ENCODE results near the gene SLC22A5. TPM values are rescaled to one million over a fixed set of nuclear protein-coding genes. Genes with fewer than 3 reads are reported as not detected.

The SLC22A5 gene
- total and polyA plus RNA-seq, 2 donors from 2014 or later = 28.3 to 36.3 TPM

- no peak for FAIRE-seq
Observed at GRCh38 chr5:132358775-132359174, 10.7 kb upstream of the SLC22A5 start.

GRCh38 chr5:132362086-132362485 is 7.4 kb upstream of the SLC22A5 start:
- H3K4me1 ChIP-seq (ENCODE audit: control insufficient read depth in 2 of 3, insufficient read depth in 2 of 3, low read depth in 1 of 3, low read length in 3 of 3) = peaks cover 0 to 12% (median 10%) of the 10 kb centered on the region in 3 donors
- no peak for DNase-seq
- H3K9ac ChIP-seq (ENCODE audit: low read length in 3 of 3) = no peak overlapping the region
- H3K4me3 ChIP-seq (ENCODE audit: low read length in 3 of 3) = no peak overlapping the region
- TF ChIP-seq CTCF (IDR thresholded peaks at IDR 0.05; ENCODE audit: borderline replicate concordance, extremely low read depth, insufficient read depth) = no peak
- intact Hi-C loops (cut with DNase I) = no loop called here
- FAIRE-seq = no peak
- H3K27me3 ChIP-seq (ENCODE audit: control insufficient read depth, insufficient read depth, low read length) = no peaks in the 10 kb centered on the region
- H3K36me3 ChIP-seq (ENCODE audit: control insufficient read depth in 2 of 3, insufficient read depth in 3 of 3, low read length in 3 of 3) = no peaks in the 10 kb centered on the region
- H3K9me3 ChIP-seq (ENCODE audit: control insufficient read depth in 2 of 3, insufficient read depth in 1 of 3, low read length in 3 of 3) = no peaks in the 10 kb centered on the region
- H3K27ac ChIP-seq (ENCODE audit: low read depth in 2 of 2, low read length in 2 of 2) = no peak overlapping the region

More at GRCh38 chr5:132358775-132359174, 10.7 kb upstream of the SLC22A5 start:
- Histone ChIP-seq H3K27me3 (ENCODE audit: control insufficient read depth, insufficient read depth, low read length) (no peaks in the 10 kb centered on the region), H3K9me3 (ENCODE audit: control insufficient read depth in 2 of 3, insufficient read depth in 1 of 3, low read length in 3 of 3) (no peaks in the 10 kb centered on the region), H3K4me1 (ENCODE audit: control insufficient read depth in 2 of 3, insufficient read depth in 2 of 3, low read depth in 1 of 3, low read length in 3 of 3) (peaks cover 0 to 23% (median 15%) of the 10 kb centered on the region in 3 donors), H3K27ac (ENCODE audit: low read depth in 2 of 2, low read length in 2 of 2) (peak overlapping the region; percentile 43 to 49), H3K36me3 (ENCODE audit: control insufficient read depth in 2 of 3, insufficient read depth in 3 of 3, low read length in 3 of 3) (no peaks in the 10 kb centered on the region), H3K9ac (ENCODE audit: low read length in 3 of 3) (no peak overlapping the region), H3K4me3 (ENCODE audit: low read length in 3 of 3) (no peak overlapping the region)
- intact Hi-C loops (cut with DNase I) = no loop called here
- no peak for DNase-seq
- no peak for TF ChIP-seq CTCF (IDR thresholded peaks at IDR 0.05; ENCODE audit: borderline replicate concordance, extremely low read depth, insufficient read depth)

GRCh38 chr5:132363431-132364112 is 5.9 kb upstream of the SLC22A5 start:
- Histone ChIP-seq H3K27me3 (ENCODE audit: control insufficient read depth, insufficient read depth, low read length) (no peaks in the 10 kb centered on the region), H3K9me3 (ENCODE audit: control insufficient read depth in 2 of 3, insufficient read depth in 1 of 3, low read length in 3 of 3) (no peaks in the 10 kb centered on the region), H3K4me1 (ENCODE audit: control insufficient read depth in 2 of 3, insufficient read depth in 2 of 3, low read depth in 1 of 3, low read length in 3 of 3) (peaks cover 0 to 7% (median 7%) of the 10 kb centered on the region in 3 donors), H3K36me3 (ENCODE audit: control insufficient read depth in 2 of 3, insufficient read depth in 3 of 3, low read length in 3 of 3) (no peaks in the 10 kb centered on the region), H3K4me3 (ENCODE audit: low read length in 3 of 3) (no peak overlapping the region), H3K27ac (ENCODE audit: low read depth in 2 of 2, low read length in 2 of 2) (peak overlapping the region in 1 of 2 donors; percentile 78), H3K9ac (ENCODE audit: low read length in 3 of 3) (no peak overlapping the region)
- intact Hi-C loops (cut with DNase I) = no loop called here
- DNase-seq (no peak), FAIRE-seq (no peak)
- TF ChIP-seq CTCF (IDR thresholded peaks at IDR 0.05; ENCODE audit: borderline replicate concordance, extremely low read depth, insufficient read depth) = no peak

All from kidney (tissue), 14 donors.